ENCODE measurements around the gene KL.

KL gene

DNA sequence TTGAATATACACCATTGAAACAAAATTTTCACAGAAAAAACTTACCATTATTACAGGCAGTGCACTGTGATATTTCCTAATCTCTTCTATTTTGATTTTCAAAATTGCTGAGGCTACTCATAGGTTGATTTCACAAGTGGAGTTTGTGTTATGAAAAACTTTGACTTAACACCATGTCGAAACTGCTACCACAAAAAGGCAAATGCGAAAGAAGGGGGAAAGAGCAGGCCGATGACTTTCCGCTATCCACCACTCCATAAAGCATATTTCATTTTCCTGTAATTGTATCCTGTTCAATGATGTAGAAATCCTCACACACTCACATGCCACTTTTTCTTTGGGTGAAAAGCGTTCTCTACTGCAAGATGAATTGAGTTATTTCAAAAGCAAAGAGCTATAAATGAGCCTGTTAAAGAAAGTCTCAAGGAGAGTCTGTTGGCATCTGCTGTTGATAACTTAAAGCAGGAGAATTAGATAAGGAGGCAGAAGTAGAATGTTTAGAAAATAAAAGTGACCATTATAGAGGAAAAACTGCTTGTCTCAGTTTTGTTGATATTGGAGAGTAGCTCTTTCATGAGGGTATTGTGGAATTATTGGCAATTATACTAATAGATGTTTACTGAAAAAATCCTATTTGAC lies 18.8 kb downstream of the KL start:
- DNase-seq (ENCODE audit: low read depth in 2 of 2), result no peak

- DNase-seq (ENCODE audit: low read depth in 2 of 2), result no peak
These were observed 21.4 kb downstream of the KL start for GRCh38 chr13:33037673-33038072.

DNA sequence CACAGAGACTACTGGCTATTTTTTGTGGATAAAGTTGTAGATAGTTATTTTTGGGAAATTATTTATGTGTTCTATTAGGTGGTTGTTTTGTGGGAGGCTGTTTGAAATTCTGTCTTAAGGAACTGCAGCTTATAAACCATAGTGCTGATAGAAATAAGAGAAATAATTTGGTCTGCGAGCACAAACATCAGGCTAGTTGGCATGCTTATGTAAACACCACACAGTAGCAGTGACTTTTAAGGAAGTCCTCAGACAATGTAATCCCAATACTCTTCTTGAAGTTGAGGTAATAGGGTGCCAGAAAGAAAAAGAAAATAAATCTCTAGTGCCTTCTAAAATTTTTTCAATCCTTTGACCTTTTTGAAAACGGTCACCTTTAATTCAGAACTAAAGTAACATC lies 23.9 kb downstream of the KL start:
- DNase-seq (ENCODE audit: low read depth in 2 of 2), result no peak

DNA sequence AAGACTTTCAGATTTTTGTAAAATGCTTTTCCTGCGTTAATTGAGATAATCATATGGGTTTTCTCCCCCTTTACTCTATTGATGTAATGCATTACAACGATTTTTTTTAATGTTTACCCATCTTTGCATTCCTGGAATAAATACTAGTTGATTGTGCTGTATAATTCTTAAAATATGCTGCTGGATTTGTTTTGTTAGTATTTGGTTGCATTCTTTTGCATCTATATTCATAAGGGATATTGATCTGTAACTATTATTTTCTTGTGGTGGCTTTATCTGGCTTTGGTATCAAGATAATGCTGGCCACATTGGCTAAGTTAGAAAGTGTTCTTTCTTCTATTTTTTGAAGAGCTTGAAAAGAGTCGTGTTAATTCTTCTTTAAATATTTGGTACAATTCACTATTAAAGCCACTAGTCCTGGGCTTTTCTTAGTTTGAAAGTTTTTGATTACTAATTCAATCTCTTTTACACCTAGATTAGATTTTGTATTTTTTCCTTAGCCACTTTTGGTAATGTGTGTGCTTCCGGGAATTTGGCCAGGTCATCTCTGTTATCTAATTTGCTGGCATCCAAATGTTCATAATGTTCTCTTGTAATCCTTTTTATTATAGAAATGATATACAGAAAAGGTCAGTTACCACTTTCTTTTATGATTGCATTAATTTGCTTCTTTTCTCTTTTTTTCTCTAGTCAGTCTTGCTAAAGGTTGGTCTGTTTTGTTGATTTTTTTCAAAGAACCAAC lies 29.8 kb downstream of the KL start:
- no peak for DNase-seq (ENCODE audit: low read depth in 2 of 2)

DNA sequence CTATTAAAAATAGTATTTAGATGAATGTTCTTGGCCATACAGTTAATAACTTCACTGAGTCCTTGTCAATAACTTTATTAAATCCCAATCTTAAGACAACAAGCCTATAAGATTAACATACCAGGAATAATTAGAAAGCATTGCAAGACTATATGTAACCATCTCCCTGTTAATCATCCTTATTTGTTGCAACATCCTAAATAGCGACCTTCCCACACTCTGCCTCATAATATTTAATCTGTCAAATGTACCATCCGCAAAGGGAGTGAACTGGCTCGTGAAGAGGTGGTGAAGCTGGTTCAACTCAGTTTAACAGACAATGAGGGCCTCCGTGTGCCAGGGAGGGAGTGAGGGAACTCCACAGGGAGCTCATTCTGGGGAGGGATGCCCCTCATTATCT lies 33.9 kb downstream of the KL start:
- DNase-seq (ENCODE audit: low read depth in 2 of 2), result no peak

DNA sequence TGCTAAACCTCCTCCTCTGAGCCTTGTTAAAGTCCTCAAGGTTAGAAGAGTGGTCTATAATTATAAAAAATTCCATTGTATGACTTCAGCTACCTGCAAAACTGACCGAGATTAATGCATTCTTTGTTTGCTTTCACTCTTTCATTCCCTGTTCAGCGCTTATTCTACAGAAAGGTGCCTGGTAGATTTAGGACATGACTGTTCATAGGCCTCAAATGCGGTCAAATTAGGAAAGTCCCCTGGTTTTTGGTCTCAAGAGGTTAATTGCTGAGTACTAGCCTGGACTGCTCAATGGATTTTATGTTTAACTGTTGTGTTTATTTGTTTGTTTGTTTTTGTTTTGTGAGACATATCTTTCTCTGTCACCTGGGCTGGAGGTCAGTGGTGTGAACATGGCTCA lies 35.4 kb downstream of the KL start:
- DNase-seq (ENCODE audit: low read depth in 2 of 2), result no peak

DNA sequence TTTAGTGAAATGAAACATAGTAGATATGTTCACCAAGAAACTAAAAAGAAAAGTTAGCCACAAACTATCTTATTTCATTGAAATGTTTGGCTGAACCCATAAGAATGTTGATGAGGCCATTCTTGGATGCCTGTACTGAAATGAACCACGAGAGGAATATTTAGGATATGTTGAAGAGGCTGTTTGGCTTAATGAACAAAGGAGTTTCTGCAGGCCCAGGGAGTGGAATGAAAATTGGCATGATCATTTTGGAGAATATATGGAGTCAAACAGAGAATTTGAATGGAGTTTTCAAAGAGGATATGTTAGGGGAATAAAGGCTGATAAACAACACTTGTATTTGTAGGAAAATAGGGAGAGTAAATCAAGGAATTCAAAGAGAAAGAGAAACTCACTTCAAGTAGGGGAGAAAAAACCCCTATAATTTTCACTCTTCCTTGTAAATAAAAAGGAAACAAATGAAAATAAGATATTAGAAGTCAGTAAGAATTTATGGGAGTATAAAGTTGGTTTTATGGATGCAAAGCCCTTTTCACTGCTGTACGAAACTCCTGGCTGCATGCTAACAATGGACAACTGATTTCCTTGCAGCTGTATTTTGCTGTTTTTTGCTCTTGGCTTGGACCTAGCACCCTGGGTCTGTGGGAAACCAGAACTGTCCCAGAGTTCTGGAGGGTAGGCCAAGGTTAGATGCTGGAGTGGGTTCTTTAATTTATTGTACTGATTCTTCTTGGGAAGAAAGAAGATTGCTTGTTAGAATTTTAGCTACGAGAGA lies 36.5 kb downstream of the KL start:
- DNase-seq (ENCODE audit: low read depth in 2 of 2), result no peak

- no peak for DNase-seq (ENCODE audit: low read depth in 2 of 2)
These were observed 37.3 kb downstream of the KL start for GRCh38 chr13:33053397-33054066.

- no peak for DNase-seq (ENCODE audit: low read depth in 2 of 2)
These were observed 41.0 kb downstream of the KL start for GRCh38 chr13:33057019-33057780.

- DNase-seq (ENCODE audit: low read depth in 2 of 2), result no peak
These were observed 42.6 kb downstream of the KL start for GRCh38 chr13:33058776-33059327.

GRCh38 chr13:33060815-33061214 lies 44.6 kb downstream of the KL start:
- no peak for DNase-seq (ENCODE audit: low read depth in 2 of 2)

GRCh38 chr13:33066329-33066728 lies 50.1 kb downstream of the KL start:
- DNase-seq (ENCODE audit: low read depth in 2 of 2), result no peak

DNA sequence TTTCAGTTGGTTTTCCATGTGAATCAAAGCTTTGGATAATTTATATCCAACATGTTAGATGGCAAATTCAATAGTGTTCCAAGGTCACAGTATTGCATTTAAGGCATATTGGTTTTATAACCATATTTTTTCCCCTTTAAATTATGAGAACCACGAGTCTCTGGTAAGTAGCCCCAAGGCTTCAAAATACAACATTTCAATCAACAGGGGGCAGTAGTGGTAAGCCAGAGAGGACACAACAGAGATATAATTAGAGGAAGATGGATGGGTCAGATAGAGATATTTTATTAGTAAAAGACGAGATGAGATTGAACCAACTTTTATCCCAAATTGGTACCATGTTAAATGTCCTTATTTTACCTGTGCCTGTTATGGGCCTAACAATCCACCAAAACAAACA lies 53.1 kb downstream of the KL start:
- DNase-seq (ENCODE audit: low read depth in 2 of 2), result no peak

DNA sequence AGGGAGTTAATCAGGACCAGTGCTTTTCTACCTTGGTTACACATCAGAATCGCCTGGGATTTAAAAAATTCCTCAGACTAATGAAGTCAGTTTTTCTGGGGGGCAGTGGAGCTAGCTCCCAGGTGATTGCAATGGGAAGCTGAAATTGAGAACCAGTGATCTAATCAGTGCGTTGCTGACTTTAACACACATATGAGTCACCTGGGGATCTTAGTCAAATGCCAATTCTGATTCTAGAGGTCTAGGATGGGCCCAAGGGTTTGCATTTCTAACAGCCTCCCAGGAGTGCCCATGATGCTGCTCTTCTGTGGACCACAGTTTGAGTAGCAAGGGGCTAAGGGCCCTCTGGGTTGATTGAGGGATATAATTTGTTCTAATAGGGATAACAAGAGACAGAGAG lies 54.5 kb downstream of the KL start:
- DNase-seq (ENCODE audit: low read depth in 2 of 2), result no peak

DNA sequence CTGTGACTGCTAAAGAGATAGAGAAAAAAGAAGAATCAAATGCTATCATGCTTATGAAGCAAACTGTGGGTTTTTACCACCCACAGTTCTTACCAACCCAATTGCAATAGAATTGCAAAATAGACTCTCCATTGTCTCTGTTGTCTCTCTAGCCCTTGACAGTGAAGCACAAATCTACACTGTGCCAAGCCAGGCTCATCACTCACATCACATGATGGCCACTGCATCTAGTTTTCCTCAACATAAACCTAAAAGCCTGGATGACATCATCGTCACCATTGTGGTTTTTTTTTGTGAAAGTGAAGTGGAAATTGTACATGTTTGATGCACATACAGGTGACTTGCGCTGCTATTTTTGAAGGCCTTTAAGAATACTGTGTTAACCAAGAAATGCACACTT lies 56.1 kb downstream of the KL start:
- no peak for DNase-seq (ENCODE audit: low read depth in 2 of 2)

GRCh38 chr13:33072759-33073158 lies 56.5 kb downstream of the KL start:
- DNase-seq (ENCODE audit: low read depth in 2 of 2), result no peak

GRCh38 chr13:33073338-33073737 lies 57.1 kb downstream of the KL start:
- DNase-seq (ENCODE audit: low read depth in 2 of 2), result no peak

GRCh38 chr13:33076001-33076992 lies 60.1 kb downstream of the KL start:
- DNase-seq (ENCODE audit: low read depth in 2 of 2), result no peak

- DNase-seq (ENCODE audit: low read depth in 2 of 2), result no peak
These were observed 62.0 kb downstream of the KL start for GRCh38 chr13:33078263-33078662.

DNA sequence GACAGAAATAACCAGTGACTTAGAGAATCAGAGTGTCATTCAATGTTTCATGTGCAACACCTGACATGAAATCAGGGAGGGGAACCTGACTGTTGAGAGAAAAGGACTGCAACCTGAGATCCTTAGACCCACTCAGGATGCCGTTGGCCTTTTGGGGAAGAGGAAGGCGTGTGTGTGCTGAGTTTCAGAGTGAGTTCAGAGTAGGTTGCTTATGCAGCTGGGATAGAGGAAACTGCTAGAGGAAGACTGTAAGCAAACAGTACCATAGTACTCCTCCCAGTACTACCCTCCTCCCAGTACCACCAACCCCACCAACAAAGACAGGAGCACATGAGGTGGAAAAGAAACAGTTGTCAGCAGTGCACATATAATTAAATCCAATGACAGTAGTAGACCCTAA lies 63.7 kb downstream of the KL start:
- DNase-seq (ENCODE audit: low read depth in 2 of 2), result no peak
